CD4-positive, alpha-beta T cell treated with Interleukin-21 for 1 hour (primary cell): ENCODE data around the gene MAPK11.

ENCODE experiments used
- DNase-seq: peaks from one replicate; pipeline ENCODE4 v3.0.0-alpha.2; 2020

MAPK11 gene

GRCh38 chr22:50293441-50294318 is 23.5 kb upstream of the MAPK11 start:
- no peak for DNase-seq

GRCh38 chr22:50292643-50293440 is 22.7 kb upstream of the MAPK11 start:
- DNase-seq = no peak

GRCh38 chr22:50289942-50290630 is 19.9 kb upstream of the MAPK11 start:
- no peak for DNase-seq

GRCh38 chr22:50289151-50289941 is 19.2 kb upstream of the MAPK11 start:
- DNase-seq = no peak

GRCh38 chr22:50287731-50288130 is 17.6 kb upstream of the MAPK11 start:
- no peak for DNase-seq

- no peak for DNase-seq
Measured at GRCh38 chr22:50286701-50287318, 16.6 kb upstream of the MAPK11 start.

GRCh38 chr22:50286275-50286674 is 16.1 kb upstream of the MAPK11 start:
- DNase-seq = no peak

GRCh38 chr22:50285568-50286229 is 15.5 kb upstream of the MAPK11 start:
- no peak for DNase-seq

- DNase-seq = no peak
Measured at GRCh38 chr22:50284479-50284878, 14.3 kb upstream of the MAPK11 start.

GRCh38 chr22:50283821-50284220 is 13.6 kb upstream of the MAPK11 start:
- no peak for DNase-seq

- DNase-seq = no peak
Measured at GRCh38 chr22:50282361-50283155, 12.4 kb upstream of the MAPK11 start.

- no peak for DNase-seq
Measured at GRCh38 chr22:50281957-50282356, 11.8 kb upstream of the MAPK11 start.

- no peak for DNase-seq
Measured at GRCh38 chr22:50281384-50281760, 11.2 kb upstream of the MAPK11 start.

- no peak for DNase-seq
Measured at GRCh38 chr22:50280708-50281383, 10.7 kb upstream of the MAPK11 start.

GRCh38 chr22:50280022-50280707 is 10.0 kb upstream of the MAPK11 start:
- DNase-seq = no peak

GRCh38 chr22:50278956-50279619 is 8.9 kb upstream of the MAPK11 start:
- no peak for DNase-seq

- DNase-seq = no peak
Measured at GRCh38 chr22:50278461-50278860, 8.3 kb upstream of the MAPK11 start.

- DNase-seq = no peak
Measured at GRCh38 chr22:50277761-50278160, 7.6 kb upstream of the MAPK11 start.

GRCh38 chr22:50276143-50276542 is 6.0 kb upstream of the MAPK11 start:
- peak; percentile 68 for DNase-seq
